ENCODE data around the gene SRGAP2B.
"Not testable (repeated sequence)": the region's sequence is repeated elsewhere in the genome, so short reads cannot be mapped to it uniquely, and the experiment has no call there.

SRGAP2B gene

GRCh38 chr1:144933014-144933413 is 162.1 kb downstream of the SRGAP2B start:
- H3K9me3 Mint-ChIP-seq, H3K4me3 Mint-ChIP-seq, H3K27ac Mint-ChIP-seq, H3K4me1 Mint-ChIP-seq, H3K27me3 Mint-ChIP-seq, CTCF ChIA-PET, DNase-seq, H3K36me3 Mint-ChIP-seq: not testable (repeated sequence)

GRCh38 chr1:144932153-144932552 is 163.0 kb downstream of the SRGAP2B start:
- H3K27ac Mint-ChIP-seq, H3K36me3 Mint-ChIP-seq, DNase-seq, CTCF ChIA-PET, H3K4me1 Mint-ChIP-seq, H3K4me3 Mint-ChIP-seq, H3K9me3 Mint-ChIP-seq, H3K27me3 Mint-ChIP-seq: not testable (repeated sequence)

GRCh38 chr1:144931553-144931952 is 163.6 kb downstream of the SRGAP2B start:
- DNase-seq, H3K9me3 Mint-ChIP-seq, H3K27ac Mint-ChIP-seq, H3K4me3 Mint-ChIP-seq, H3K27me3 Mint-ChIP-seq, H3K36me3 Mint-ChIP-seq, CTCF ChIA-PET, H3K4me1 Mint-ChIP-seq: not testable (repeated sequence)

GRCh38 chr1:144930085-144930777 is 164.9 kb downstream of the SRGAP2B start:
- H3K4me3 Mint-ChIP-seq, H3K27me3 Mint-ChIP-seq, CTCF ChIA-PET, H3K36me3 Mint-ChIP-seq, DNase-seq, H3K27ac Mint-ChIP-seq, H3K4me1 Mint-ChIP-seq, H3K9me3 Mint-ChIP-seq: not testable (repeated sequence)

- H3K27ac Mint-ChIP-seq, H3K9me3 Mint-ChIP-seq, CTCF ChIA-PET, H3K4me3 Mint-ChIP-seq, H3K36me3 Mint-ChIP-seq, DNase-seq, H3K4me1 Mint-ChIP-seq, H3K27me3 Mint-ChIP-seq: not testable (repeated sequence)
Observed at GRCh38 chr1:144927292-144927691, 167.8 kb downstream of the SRGAP2B start.

GRCh38 chr1:144923640-144924039 is 171.5 kb downstream of the SRGAP2B start:
- H3K27me3 Mint-ChIP-seq, H3K9me3 Mint-ChIP-seq, CTCF ChIA-PET, H3K4me3 Mint-ChIP-seq, H3K4me1 Mint-ChIP-seq, H3K27ac Mint-ChIP-seq, H3K36me3 Mint-ChIP-seq, DNase-seq: not testable (repeated sequence)

- not testable (repeated sequence) for H3K27me3 Mint-ChIP-seq, H3K36me3 Mint-ChIP-seq, DNase-seq
Observed at GRCh38 chr1:144922785-144923184, 172.3 kb downstream of the SRGAP2B start.

GRCh38 chr1:144919106-144919505 is 176.0 kb downstream of the SRGAP2B start:
- H3K4me3 Mint-ChIP-seq, H3K36me3 Mint-ChIP-seq, H3K27ac Mint-ChIP-seq, H3K9me3 Mint-ChIP-seq, H3K27me3 Mint-ChIP-seq, H3K4me1 Mint-ChIP-seq, DNase-seq, CTCF ChIA-PET: not testable (repeated sequence)

More at GRCh38 chr1:144922785-144923184, 172.3 kb downstream of the SRGAP2B start:
- H3K4me3 Mint-ChIP-seq, CTCF ChIA-PET, H3K4me1 Mint-ChIP-seq, H3K9me3 Mint-ChIP-seq, H3K27ac Mint-ChIP-seq: not testable (repeated sequence)

- H3K9me3 Mint-ChIP-seq, H3K4me1 Mint-ChIP-seq, H3K27me3 Mint-ChIP-seq, H3K36me3 Mint-ChIP-seq, H3K4me3 Mint-ChIP-seq, H3K27ac Mint-ChIP-seq, DNase-seq, CTCF ChIA-PET: not testable (repeated sequence)
Observed at GRCh38 chr1:144918027-144918603, 177.0 kb downstream of the SRGAP2B start.

GRCh38 chr1:144917154-144918026 is 177.7 kb downstream of the SRGAP2B start:
- H3K4me3 Mint-ChIP-seq, H3K36me3 Mint-ChIP-seq, H3K27me3 Mint-ChIP-seq, H3K9me3 Mint-ChIP-seq, H3K4me1 Mint-ChIP-seq, H3K27ac Mint-ChIP-seq, CTCF ChIA-PET, DNase-seq: not testable (repeated sequence)

GRCh38 chr1:144913977-144914734 is 181.0 kb downstream of the SRGAP2B start:
- H3K36me3 Mint-ChIP-seq, H3K27me3 Mint-ChIP-seq, H3K4me1 Mint-ChIP-seq, H3K9me3 Mint-ChIP-seq, CTCF ChIA-PET, H3K4me3 Mint-ChIP-seq, H3K27ac Mint-ChIP-seq, DNase-seq: not testable (repeated sequence)

- H3K36me3 Mint-ChIP-seq, H3K4me1 Mint-ChIP-seq, DNase-seq, H3K9me3 Mint-ChIP-seq, H3K4me3 Mint-ChIP-seq, CTCF ChIA-PET, H3K27me3 Mint-ChIP-seq, H3K27ac Mint-ChIP-seq: not testable (repeated sequence)
Observed at GRCh38 chr1:144913458-144913857, 181.7 kb downstream of the SRGAP2B start.

- H3K27ac Mint-ChIP-seq, H3K27me3 Mint-ChIP-seq, H3K36me3 Mint-ChIP-seq, H3K9me3 Mint-ChIP-seq, H3K4me1 Mint-ChIP-seq, CTCF ChIA-PET, DNase-seq, H3K4me3 Mint-ChIP-seq: not testable (repeated sequence)
Observed at GRCh38 chr1:144910729-144911128, 184.4 kb downstream of the SRGAP2B start.

GRCh38 chr1:144900841-144901240 is 194.3 kb downstream of the SRGAP2B start:
- H3K9me3 Mint-ChIP-seq, H3K27ac Mint-ChIP-seq, DNase-seq: not testable (repeated sequence)

More at GRCh38 chr1:144900841-144901240, 194.3 kb downstream of the SRGAP2B start:
- H3K36me3 Mint-ChIP-seq, H3K4me1 Mint-ChIP-seq, H3K27me3 Mint-ChIP-seq, CTCF ChIA-PET, H3K4me3 Mint-ChIP-seq: not testable (repeated sequence)

Data from activated naive CD4-positive, alpha-beta T cell treated with anti-CD3 and anti-CD28 coated beads, Interleukin-2, amount 10 ng/mL, durations not matched to agents 7 days and 5 days (primary cell).